Muscle of leg (tissue), 11 donors: ENCODE data around the gene CFAP91. TPM values are rescaled to one million over a fixed set of nuclear protein-coding genes. Genes with fewer than 3 reads are reported as not detected.

Source experiments
- DNase-seq: peaks from one replicate; pipeline ENCODE4 v3.0.0; 2013
- H3K27ac ChIP-seq: one replicate; pipeline ENCODE4 v1.5.1; 2013; ENCODE audit warnings: mild to moderate bottlenecking, low read length, control low read depth
- H3K27me3 ChIP-seq: one replicate; pipeline ENCODE4 v1.6.1; 2013; ENCODE audit warnings: low read length; ENCODE audit not compliant: control insufficient read depth, insufficient read depth
- H3K36me3 ChIP-seq: one replicate; pipeline ENCODE4 v1.6.1; 2013; ENCODE audit warnings: low read length; ENCODE audit not compliant: control insufficient read depth, insufficient read depth
- H3K4me1 ChIP-seq: one replicate; pipeline ENCODE4 v1.6.1; 2013; ENCODE audit warnings: low read length; ENCODE audit not compliant: control insufficient read depth, insufficient read depth
- H3K4me3 ChIP-seq: one replicate; pipeline ENCODE4 v1.5.1; 2013; ENCODE audit warnings: low read length, control low read depth
- H3K9me3 ChIP-seq: replicated peaks from 2 replicates; pipeline ENCODE4 v1.6.1; 2013; ENCODE audit warnings: low read depth, low read length; ENCODE audit not compliant: control insufficient read depth
- WGBS: methylation state at CpG from one replicate; pipeline ENCODE4 v1.1.5; 2013; ENCODE audit warnings: missing lambda C conversion rate; ENCODE audit not compliant: insufficient coverage; 5-methylcytosine and 5-hydroxymethylcytosine counted together
- polyA plus RNA-seq, 8 donors: library from polyadenylated mRNA; unstranded; fragments of 120-200 nt; gene quantifications; one replicate each; pipeline versions ENCODE4 v1.2.1 to v1.2.3, GENCODE V29; 2013; ENCODE audit warnings: inconsistent platforms in 1 of 8, low replicate concordance in 1 of 8; ENCODE audit not compliant: insufficient read length in 8 of 8, insufficient read depth in 1 of 8
- total RNA-seq: library from RNA; stranded (reverse); fragments of 120-200 nt; gene quantifications from one replicate; pipeline ENCODE4 v1.2.4, GENCODE V29; 2013

Gene CFAP91
- total and polyA plus RNA-seq, 9 donors, result 0.33 to 1.4 (median 0.82) TPM

DNA sequence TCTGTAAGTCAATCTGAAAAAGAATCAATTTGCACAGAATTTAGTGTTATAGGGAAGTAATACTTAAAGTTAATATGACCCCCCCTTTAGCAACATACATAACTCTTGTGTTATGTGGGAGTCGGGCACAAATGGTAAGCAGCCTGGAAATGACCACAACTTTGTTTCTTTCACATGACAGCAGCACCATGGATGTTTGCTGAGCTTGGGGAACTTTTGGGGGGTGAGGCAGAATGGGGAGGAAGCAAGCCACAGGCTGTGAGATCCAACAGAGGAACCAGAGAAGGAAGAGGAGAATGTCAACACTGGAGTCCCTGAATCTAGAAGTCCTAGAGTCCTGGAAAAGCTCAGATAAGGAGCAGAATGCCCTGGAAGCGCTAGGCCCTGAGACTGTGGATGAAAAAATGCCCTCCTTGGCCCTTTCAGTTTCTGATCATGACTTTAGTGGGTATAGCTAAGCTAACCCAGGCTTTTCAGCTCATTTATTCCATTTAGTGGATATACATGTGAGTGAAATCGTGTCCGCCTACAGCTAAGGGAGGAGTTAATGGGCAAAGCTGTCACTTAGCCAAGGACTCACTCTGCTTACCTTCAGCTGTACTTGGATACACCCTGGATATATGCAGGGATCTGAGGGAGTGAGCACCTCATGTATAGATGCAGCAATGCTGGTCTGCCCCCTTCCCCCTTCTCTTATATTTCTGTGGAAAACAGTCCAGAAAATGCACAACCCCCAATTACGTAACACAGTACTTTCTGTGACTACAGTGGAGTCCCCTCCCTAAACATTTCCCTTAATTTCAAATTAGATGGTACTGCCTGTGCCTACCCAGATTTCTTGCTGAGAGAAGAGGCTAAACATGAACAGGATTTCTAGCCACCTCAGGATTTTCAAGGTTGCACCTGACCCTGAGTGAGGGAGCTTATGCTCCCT is 39.1 kb downstream of the CFAP91 start:
- Histone ChIP-seq H3K9me3 (no peaks in the 10 kb centered on the region), H3K4me1 (no peaks in the 10 kb centered on the region), H3K27ac (no peak overlapping the region), H3K27me3 (no peaks in the 10 kb centered on the region), H3K36me3 (no peaks in the 10 kb centered on the region), H3K4me3 (no peak overlapping the region)
- DNase-seq, result peak; percentile 55
- 100% methylated on average over 1 of the region's 5 CpGs for WGBS

DNA sequence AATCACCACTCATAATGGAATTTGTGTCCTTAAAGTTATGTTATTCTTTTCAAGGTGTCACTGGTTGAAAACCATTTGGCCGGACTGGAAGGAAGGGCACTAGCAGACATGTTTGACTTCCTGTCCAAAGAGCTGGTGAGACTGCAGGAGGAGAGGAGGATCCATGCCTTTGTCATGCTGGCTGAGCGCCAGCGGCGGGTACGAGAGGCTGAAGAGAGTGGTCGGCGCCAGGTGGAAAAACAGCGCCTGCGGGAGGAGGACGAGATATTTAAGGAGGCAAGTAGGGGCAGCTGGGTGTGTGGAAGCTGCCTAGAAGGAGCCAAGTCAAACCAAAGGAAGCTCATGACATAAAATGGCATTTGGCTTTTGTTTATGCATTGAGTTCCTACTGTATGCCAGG is 41.1 kb downstream of the CFAP91 start:
- Histone ChIP-seq H3K4me1 (no peaks in the 10 kb centered on the region), H3K4me3 (no peak overlapping the region), H3K27me3 (no peaks in the 10 kb centered on the region), H3K27ac (no peak overlapping the region), H3K9me3 (no peaks in the 10 kb centered on the region), H3K36me3 (no peaks in the 10 kb centered on the region)
- DNase-seq, result no peak
- 89% methylated on average over 5 of the region's 10 CpGs for WGBS

DNA sequence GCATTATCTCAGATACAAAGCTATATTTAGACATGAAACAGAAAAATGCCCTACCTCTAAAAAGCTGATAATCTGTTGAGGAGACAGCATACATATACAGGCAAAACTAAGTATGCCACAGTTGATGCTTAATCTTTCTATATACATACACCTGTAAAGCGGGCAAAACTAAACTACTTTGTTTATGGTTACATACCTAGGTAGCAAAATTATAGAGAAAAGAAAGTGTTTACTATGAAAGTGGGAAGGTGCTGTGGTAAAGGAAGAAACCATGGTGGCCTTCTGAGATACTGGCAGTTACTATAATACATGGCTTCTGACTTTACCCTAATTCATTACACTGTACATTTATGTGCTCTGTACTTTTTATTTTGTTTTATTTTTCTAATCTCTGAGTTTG is 43.1 kb downstream of the CFAP91 start:
- Histone ChIP-seq H3K36me3 (no peaks in the 10 kb centered on the region), H3K27me3 (no peaks in the 10 kb centered on the region), H3K4me3 (no peak overlapping the region), H3K27ac (no peak overlapping the region), H3K9me3 (no peaks in the 10 kb centered on the region), H3K4me1 (no peaks in the 10 kb centered on the region)
- no peak for DNase-seq
- WGBS, result no CpG with 5 or more reads among the region's 1 CpG

DNA sequence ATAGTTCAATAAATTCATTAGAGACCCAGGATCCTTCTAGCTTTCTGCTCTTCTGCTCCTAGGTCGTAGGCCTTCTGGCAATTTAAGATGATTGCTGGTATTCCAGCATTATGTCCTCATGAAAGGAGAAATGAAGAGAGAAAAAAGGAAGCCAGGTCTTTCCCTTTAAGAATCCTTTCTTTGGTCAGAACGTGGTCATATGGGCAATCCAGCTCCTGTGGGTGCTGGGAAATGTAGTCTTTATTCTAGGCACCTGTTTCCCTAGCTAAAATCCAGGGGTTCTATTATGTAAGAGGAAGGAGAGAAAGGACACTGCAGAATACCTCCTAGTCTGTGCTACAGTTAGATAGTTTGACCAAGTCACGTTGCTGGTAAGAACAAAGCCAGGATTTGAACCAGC is 43.6 kb downstream of the CFAP91 start:
- WGBS, result 71% methylated on average over 1 of the region's 3 CpGs
- no peak for DNase-seq
- Histone ChIP-seq H3K36me3 (no peaks in the 10 kb centered on the region), H3K4me1 (no peaks in the 10 kb centered on the region), H3K27me3 (no peaks in the 10 kb centered on the region), H3K9me3 (no peaks in the 10 kb centered on the region), H3K4me3 (no peak overlapping the region), H3K27ac (no peak overlapping the region)

DNA sequence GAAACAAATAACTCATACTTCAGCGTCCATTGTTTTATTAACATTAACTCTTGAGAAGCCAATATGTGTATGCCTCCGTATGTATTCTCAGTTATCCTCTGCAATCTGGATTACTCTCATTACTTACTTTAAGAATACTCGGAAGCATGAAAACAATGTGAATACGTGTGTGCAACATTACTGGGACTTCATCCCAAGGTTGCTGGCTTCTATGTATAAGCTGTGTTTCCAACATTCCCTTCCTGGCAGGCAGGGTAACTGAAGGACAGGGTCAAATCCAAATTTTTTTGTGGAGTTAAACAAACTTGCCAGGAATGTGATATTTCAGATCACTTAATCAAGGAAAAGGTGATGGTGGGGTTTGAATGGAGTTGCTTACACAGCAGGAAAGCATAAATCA is 44.5 kb downstream of the CFAP91 start:
- Histone ChIP-seq H3K4me3 (no peak overlapping the region), H3K27ac (no peak overlapping the region), H3K27me3 (no peaks in the 10 kb centered on the region), H3K9me3 (no peaks in the 10 kb centered on the region), H3K4me1 (no peaks in the 10 kb centered on the region), H3K36me3 (no peaks in the 10 kb centered on the region)
- peak; percentile 63 for DNase-seq
- WGBS, result 63% methylated on average over 4 of the region's 4 CpGs

DNA sequence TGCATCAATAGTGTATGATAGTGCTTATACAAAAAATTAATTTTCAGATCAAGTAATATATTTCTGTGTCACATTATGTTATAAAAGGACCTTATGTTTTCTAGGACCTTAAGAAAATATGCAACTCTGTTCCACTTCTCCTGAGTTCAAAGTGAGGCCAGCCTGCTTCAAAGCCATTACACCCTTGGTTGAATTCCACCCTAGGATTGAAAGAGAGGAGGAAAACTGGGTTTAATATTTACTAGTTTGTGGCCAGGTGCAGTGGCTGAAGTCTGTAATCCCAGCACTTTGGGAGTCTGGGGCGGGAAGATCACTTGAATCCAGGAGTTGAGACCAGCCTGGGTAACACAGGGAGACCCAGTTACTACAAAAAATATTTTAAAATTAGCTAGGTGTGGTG is 46.2 kb downstream of the CFAP91 start:
- no CpG with 5 or more reads among the region's 1 CpG for WGBS
- H3K27me3 ChIP-seq, result no peaks in the 10 kb centered on the region
- no peaks in the 10 kb centered on the region for H3K9me3 ChIP-seq
- H3K27ac ChIP-seq, result no peak overlapping the region
- H3K4me3 ChIP-seq, result no peak overlapping the region
- no peak for DNase-seq
- H3K4me1 ChIP-seq, result no peaks in the 10 kb centered on the region
- H3K36me3 ChIP-seq, result no peaks in the 10 kb centered on the region

DNA sequence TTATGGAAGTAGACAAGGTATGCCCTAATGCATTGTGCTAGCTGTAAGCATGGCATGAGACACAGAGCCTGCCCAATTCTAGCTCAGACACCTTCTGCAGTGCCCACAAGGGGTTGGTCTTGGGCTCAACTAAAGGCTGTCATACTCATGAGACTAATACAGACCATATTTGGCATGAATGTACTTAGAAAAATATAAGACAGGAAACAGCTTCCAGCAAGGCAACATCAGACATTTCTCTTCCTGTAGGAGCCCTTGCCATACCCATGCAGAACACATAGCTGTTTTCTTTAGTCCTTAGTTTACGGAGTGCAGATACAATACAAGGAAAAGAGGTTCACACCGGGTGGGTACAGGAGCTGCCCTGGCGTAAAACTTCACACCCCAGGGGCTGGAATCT is 48.6 kb downstream of the CFAP91 start:
- H3K27ac ChIP-seq, result no peak overlapping the region
- H3K4me3 ChIP-seq, result no peak overlapping the region
- no peaks in the 10 kb centered on the region for H3K4me1 ChIP-seq
- WGBS, result 100% methylated on average over 2 of the region's 3 CpGs
- no peaks in the 10 kb centered on the region for H3K36me3 ChIP-seq
- DNase-seq, result no peak
- H3K9me3 ChIP-seq, result no peaks in the 10 kb centered on the region
- H3K27me3 ChIP-seq, result no peaks in the 10 kb centered on the region

Other genes starting within 250 kb of the CFAP91 start
- gene TMEM39A, start 239.4 kb upstream of the CFAP91 start, total RNA-seq, result 44.4 TPM
- 10 to 100 TPM; 35.7 to 51.1 (median 38.7) TPM for gene TMEM39A, start 239.4 kb upstream of the CFAP91 start, polyA plus RNA-seq
- 10.5 TPM for gene POGLUT1, start 234.1 kb upstream of the CFAP91 start, total RNA-seq
- gene POGLUT1, start 234.1 kb upstream of the CFAP91 start, polyA plus RNA-seq, result 10 to 100 TPM in 7 of 8 donors, 1 to 10 TPM in 1; 9.7 to 13.6 (median 12.1) TPM
- gene TIMMDC1, start 204.5 kb upstream of the CFAP91 start, total RNA-seq, result 74.9 TPM
- gene TIMMDC1, start 204.5 kb upstream of the CFAP91 start, polyA plus RNA-seq, result 10 to 100 TPM; 68.3 to 81.7 (median 71.8) TPM
- 0.22 TPM for gene CD80, start 143.4 kb upstream of the CFAP91 start, total RNA-seq
- under 1 TPM in 6 of 8 donors, not detected in 2; 0.04 to 0.36 (median 0.10) TPM for gene CD80, start 143.4 kb upstream of the CFAP91 start, polyA plus RNA-seq
- 4.0 TPM for gene ADPRH, start 123.5 kb upstream of the CFAP91 start, total RNA-seq
- gene ADPRH, start 123.5 kb upstream of the CFAP91 start, polyA plus RNA-seq, result 10 to 100 TPM in 1 of 8 donors, 1 to 10 TPM in 7; 6.7 to 10.3 (median 8.1) TPM
- gene PLA1A, start 105.1 kb upstream of the CFAP91 start, total RNA-seq, result 0.09 TPM
- under 1 TPM in 6 of 8 donors, not detected in 2; 0.07 to 0.37 (median 0.21) TPM for gene PLA1A, start 105.1 kb upstream of the CFAP91 start, polyA plus RNA-seq
- gene POPDC2, start 42.4 kb upstream of the CFAP91 start, total RNA-seq, result 16.1 TPM
- 10 to 100 TPM in 7 of 8 donors, 1 to 10 TPM in 1; 8.6 to 30.2 (median 13.4) TPM for gene POPDC2, start 42.4 kb upstream of the CFAP91 start, polyA plus RNA-seq
- 52.4 TPM for gene COX17, start 25.6 kb upstream of the CFAP91 start, total RNA-seq
- 10 to 100 TPM; 42.8 to 77.2 (median 66.6) TPM for gene COX17, start 25.6 kb upstream of the CFAP91 start, polyA plus RNA-seq
- 0.27 TPM for gene NR1I2, start 79.1 kb downstream of the CFAP91 start, total RNA-seq
- gene NR1I2, start 79.1 kb downstream of the CFAP91 start, polyA plus RNA-seq, result 1 to 10 TPM in 1 of 8 donors, under 1 TPM in 7; 0.19 to 1.9 (median 0.35) TPM